ENCODE results near the gene AFF4.
A peak's percentile ranks its signal among the peaks of the same experiment; 100 is the strongest.

Gene AFF4

DNA sequence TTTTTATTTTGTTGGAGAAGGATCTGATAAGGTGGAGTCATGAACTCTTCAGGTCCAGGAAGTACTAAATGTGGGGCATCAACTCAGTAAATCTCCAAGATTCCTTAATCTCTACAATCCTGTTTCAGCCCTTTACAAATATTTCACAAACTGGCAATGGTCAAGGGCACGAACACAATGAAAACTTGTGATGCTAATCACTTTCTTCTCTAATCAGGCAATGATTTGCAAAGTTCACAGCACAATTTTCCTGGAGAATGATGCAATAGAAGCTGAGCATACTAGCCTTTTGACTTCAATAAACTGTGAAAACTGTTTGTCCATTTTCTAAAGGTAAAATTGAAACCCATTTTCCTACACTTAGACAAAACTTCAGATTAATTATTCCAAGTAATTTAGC is 114.1 kb downstream of the AFF4 start:
- no peak for DNase-seq

DNA sequence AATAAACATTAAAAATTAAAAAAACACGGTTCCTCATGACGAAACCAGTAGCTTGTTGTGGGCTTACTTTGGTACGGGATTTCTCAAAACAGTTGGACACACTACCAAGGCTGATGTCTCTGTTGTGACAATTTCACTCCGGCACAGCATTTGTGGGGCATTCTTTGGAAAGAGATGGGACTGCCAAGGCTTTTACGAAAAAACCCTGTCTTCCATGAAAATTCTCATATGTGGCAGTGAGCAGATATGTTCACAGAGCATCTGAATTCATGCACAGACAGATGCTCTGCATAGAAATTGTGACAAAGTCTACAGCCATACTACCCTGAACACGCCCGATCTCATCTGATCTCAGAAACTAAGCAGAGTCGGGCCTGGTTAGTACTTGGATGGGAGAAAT is 115.2 kb downstream of the AFF4 start:
- no peak for DNase-seq

DNA sequence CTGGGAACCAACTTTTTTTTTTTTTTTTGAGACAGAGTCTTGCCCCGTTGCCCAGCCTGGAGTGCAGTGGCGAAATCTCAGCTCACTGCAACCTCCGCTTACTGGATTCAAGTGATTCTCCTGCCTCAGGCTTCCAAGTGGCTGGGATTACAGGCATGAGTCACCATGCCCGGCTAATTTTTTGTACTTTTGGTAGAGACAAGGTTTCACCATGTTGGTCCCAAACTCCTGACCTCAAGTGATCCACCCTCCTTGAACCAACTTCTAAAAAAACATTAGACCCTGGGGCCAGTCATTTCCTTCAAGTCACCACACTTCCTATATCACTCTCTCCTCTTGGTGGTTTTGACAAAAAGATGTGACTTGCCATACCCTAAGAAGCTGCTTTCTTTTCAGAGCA is 122.1 kb downstream of the AFF4 start:
- no peak for DNase-seq

DNA sequence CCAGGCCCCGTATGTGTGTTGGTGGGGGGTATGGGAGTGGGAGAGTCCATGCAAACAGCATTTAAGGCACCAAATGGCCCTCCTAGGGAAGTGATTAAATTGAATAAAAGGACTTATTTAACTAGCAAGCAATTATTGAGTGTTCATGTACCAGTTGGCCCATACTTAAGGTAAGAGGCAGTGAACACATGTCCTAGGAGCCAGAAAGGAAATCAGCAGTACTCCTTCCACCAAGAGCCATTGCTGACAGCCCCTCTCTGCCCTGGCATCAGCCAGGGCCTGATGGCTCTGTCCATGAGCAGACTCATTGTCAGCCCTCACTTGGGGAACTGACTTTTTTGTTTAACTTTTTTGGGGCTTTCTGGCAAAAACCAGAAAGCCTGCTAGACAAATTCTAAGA is 122.5 kb downstream of the AFF4 start:
- DNase-seq: no peak

DNA sequence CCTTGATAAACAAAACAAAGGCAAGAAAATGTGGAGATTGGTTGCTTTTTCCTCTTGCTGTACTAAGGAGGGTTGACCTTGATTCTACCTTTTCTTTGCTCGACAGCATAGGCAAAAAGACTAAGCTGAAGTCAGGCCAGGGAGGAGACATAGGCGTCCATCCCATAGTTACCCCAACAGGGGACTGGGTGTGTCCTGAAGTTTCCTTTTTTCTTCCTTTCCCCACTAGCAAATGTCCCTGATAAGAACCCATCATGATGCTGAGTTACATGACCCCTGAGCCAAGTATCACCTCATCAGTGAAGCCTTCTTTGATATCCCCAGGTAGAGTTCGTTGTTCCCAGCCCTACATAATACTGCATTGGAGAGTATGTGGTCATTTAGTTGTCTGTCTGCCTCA is 123.1 kb downstream of the AFF4 start:
- DNase-seq: no peak

DNA sequence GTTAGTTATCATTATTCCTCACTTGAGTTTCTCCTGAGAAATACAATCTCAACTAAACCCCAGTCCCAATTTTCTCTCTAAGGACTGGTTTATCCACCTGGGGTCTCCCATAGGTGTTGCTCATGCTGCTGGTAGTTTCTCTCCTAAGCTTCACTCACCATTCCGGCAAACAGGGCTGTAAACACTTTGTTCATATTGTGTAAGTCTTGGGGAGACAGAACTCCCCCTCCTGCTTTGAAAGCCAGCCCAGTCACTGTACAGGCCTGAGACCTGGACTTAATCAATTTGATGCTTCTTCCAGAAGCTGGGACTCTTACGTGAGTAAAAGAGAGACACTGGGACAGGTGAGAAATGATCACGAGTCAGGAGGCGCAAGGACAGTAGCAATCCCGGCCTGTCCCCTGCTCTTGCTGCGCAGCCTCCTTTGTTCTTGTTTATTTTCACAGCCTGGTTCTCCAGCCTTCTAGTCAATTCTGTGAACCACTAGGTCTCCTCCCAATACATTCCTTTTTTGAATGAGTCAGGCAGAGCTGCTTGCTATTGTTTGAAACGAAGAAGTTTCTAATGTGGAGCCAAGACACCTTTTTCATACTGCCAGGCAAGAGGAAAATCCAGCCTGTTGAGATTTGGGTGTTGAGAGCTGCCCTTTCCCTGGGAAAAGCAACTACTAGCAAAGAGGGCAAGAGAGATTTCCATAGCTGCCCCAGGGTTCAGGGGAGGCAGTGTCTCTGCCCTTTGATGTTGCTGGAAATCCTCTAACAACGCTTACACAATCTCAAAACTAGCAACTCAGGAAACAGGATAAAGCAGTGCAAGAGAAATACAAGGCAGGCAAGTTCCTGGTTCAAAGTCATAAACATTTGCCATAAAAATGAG is 123.8 kb downstream of the AFF4 start:
- no peak for DNase-seq

DNA sequence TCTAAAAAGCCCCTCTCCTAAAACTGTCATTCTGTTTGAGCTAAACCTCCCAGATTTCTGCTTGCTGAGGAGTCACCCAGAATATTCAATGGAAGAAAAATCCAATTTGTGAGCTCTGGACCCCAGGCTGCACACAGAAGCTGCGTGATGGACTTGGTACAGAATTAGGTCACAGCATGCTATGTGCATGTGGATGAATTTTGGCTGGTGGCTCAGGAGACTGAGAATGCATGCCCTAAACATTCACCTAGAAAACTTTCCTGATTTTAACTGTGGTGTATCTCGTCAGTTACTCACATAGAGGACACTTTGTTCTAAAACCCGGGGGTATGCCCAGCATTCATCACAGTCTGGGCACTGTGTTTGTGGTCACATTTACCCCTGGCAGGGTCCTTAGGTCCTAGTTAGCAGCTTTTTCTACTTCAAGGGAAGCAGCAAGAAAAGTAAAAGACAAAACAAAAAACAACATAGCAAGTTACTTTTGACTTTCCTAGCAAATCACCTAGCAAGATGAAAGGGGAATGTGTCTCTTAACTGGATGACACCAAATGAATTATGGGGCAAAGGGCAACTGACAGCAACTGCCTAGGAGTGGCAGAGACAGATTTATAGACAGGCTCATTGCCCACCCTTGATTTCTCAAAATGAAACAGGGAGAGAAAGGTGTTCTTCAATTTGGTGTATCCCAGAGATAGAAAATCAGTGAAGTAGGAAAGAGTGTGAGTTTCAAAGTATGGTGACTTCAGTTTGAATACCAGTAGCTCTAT is 124.7 kb downstream of the AFF4 start:
- DNase-seq: no peak

DNA sequence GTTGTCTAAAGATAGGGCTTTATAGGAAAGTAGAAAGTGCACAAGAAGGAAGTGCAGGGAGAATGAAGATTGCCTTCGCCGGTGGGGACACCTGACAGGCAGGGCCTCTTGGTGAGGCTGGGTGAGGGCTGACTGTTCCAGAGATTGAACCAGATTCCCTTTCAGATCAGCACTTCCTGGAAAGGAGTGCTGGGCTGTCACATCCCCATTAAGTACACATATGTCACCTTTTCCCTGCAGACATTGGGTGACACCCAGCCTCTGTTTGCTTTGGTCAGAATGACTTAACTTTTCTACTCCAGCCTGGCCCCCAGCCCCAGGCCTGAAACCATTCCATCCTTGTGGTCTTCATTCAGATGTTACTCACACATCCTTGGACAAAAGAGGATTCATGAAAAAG is 125.6 kb downstream of the AFF4 start:
- DNase-seq: no peak

DNA sequence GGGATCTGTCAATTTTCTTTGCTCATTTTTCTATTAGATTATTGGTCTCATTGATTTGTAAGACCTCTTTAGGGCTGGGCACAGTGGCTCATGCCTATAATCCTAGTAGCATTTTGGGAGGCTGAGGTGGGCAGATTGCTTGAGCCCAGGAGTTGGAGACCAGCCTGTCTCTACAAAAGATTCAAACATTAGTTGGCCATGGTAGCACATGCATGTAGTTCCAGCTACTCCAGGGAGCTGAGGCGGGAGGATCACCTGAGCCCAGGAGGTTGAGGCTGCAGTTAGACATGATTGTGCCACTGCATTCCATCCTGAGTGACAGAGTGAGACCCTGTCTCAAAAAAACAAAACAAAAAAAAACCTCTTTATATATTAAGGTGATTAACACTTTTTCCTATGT is 126.6 kb downstream of the AFF4 start:
- no peak for DNase-seq

DNA sequence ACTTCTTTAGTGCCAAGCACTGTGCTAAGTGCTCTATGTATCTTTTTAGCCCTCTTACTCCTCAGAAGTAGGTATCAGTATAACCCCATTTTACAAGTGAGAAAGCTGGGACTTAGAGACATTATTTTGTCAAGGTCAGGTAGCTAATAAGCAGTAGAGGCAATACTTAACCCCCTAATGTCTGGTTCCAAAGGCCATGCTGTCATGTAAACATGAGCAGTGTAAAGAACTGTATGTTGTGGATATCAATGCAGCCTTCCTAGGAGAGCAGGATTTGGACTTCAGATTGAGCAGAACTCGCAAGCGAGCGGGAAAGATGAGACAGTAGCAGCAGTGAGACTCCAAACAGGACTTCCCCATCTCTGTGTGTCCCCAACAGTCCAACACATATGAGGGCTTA is 129.4 kb downstream of the AFF4 start:
- no peak for DNase-seq

DNA sequence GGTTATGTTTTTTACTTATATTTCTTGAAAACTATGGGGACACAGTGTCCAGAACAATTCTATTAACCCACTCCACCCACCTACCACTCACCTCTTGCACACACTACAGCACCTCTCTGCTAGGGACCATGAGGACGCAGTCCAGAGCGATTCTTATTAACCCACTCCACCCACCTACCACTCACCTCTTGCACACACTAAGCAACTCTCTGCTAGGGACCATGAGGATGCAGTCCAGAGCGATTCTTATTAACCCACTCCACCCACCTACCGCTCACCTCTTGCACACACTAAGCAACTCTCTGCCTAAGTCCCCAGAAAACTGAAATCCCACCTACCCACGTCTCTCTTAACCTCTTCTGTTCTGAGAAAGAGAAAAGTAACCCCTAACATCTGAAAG is 130.8 kb downstream of the AFF4 start:
- DNase-seq: no peak

DNA sequence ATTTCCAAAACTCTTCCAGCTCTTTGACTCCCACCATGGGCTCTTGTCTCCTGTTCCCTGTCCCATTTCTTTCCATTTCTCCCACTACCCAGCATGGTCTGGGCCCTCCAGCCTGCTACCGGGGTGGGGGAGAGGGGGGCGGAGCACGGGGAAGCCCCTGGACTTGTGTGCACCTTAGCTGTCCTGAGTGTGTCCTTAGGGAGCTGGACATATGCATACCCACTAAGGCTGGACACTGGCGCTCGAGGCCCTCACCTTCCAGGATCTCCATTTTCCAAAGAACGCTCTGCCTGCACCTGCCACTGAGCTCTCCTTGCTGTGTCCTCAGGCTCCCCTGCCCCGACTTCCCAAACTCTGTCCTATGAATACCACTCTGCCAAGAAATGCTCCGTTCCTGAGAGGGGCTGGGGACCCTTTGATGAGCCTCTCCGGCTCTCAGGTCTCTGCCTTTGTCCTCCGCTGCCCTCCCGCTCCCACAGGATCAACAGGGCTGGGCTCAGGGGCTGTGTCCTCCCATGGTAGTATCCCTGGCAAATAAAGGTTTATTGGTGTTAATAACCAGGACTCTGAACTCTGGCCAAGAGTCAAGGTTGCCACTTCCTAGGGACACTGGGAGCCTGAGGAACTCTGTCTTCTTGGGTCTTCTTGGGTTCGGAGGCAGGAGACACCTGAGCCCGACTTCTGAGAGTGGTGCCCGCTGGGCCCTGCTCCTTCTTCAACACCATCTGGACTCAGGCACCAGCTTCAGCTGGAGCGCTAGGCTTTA is 132.2 kb downstream of the AFF4 start:
- no peak for DNase-seq

DNA sequence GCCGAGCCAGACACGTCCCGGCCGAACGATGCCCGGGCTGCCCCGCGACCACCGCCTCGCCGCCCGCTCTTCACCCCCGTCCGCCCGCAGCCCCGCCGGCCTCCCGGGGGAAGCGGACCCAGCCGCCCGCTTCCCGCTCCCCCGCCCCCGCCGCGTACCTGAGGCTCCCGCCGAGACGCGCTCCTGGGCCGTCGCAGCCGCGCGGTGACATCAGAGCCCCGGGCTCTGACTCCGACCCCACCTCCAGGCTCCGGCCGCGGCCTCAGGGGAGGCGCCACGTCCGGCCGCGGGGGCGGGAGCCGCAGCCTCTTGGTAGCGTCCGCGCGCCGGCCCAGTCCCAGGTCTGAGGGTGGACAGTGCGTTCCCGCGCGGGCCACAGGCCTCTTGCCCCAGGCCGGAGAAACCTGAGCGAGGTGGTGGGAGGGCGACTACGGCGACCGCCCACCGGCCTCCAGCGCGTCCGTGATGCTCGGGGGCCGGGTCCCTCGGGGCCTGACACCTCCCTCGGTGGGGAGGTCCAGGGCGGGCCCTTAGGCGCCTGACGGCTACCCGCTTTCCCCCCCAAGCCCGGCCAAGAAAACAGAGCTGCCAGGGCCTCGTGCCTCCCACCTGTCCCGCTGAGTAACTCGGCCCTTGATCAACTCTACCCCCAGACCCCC is 132.9 kb downstream of the AFF4 start, which contains the start of gene SHROOM1:
SHROOM1 (minus strand) TSS at position 212 of the 659 bp plus-strand sequence. CDS start 4,507 bp downstream, outside the sequence.
- no peak for DNase-seq

DNA sequence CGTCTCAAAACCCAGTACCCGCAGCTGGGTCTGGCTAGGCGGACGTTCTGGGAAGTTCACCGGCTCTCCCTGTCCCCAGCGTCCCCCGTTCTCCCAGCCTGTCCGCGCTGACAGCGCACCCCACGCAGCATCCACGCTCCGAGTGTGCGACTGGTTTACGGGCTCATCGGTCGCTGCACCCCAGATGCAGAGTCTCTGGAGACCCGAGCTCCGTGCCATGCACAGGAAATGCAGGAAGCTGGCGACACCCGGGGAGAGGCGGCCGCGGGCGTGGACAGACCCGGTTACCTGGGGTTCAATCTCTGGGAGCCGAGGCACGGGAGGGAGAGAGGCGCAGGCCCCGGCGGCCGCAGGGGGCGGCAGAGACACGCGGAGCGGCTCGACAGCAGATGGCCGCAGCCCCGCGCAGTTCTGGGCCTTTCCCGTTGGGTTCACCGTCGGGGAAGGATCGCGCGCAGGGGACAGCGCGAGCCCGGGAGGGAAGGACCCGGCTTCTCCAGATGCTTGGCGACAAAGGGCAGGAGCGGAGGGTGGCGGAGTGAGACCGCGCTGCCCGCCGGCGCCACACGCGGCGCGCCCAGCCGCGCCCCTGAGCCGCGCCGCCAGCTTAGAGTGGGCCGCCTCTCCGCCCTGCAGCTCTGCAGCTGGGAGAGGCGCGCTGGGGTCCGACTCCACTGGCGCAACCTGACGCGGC is 133.5 kb downstream of the AFF4 start:
- DNase-seq: peak; percentile 77

DNA sequence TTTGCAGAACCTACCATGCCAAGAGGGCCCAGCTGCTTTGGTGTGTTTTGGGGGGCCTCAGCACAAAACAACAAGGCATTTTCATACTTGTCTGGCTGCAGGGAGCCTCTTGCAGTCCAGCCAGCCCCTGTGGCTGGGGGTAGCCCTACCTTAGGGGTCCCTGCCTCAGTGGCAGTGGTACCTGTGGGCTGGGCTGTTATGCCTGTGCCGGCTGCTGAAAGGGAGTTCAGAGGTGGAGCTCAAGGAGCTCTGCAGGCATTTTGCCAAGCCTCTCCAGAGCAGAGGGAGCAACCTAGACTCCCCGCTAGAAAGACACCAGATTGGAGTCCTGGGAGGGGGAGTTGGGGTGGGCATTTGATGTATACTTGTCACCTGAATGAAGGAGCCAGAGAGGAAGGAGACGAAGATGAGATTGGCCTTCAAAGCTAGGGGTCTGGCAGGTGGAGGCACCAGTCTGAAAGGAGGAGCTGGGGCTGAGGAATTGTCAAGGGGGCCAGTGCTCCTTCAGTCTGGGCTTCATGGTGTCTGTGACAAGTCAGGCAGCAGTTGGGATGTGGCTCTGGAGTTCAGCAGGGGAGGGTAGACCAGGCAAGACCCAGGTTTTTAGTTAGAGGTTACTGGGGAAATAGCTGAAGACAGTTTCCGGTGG is 134.5 kb downstream of the AFF4 start:
- DNase-seq: no peak

DNA sequence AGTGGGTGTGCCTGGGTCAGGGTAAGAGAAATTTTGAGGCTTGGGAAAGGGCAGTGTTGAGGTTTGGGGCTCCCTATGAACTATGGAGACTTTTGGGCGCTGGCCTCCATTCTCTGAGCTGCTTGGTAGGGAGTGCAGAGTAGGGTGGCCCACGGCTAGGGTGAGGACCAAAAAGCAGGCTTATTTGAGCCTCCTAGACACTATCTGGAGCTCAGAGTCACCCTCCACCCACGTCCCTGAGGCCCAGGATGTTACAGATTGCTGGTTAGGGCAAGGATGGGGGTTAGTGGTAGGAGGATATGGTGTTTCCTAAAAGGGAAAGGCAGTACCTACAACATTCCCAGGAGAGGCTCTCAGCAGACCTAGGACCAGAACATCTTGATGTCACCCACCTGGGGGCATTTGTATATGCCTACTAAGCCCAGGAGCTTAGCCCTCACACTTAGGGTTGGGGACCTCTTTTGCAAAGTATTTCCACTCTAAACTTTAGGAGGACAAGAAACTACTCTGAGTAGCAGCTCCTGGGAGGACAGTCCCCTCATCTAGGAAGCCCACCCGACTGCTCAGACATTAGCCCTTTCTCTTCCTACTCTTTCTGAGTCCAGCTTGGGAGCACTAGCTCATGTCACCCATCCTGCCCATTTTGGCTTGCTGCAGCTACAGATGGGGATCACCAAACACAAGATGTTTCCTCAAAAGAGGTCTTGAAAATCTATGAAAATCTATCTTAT is 135.3 kb downstream of the AFF4 start:
- DNase-seq: no peak

DNA sequence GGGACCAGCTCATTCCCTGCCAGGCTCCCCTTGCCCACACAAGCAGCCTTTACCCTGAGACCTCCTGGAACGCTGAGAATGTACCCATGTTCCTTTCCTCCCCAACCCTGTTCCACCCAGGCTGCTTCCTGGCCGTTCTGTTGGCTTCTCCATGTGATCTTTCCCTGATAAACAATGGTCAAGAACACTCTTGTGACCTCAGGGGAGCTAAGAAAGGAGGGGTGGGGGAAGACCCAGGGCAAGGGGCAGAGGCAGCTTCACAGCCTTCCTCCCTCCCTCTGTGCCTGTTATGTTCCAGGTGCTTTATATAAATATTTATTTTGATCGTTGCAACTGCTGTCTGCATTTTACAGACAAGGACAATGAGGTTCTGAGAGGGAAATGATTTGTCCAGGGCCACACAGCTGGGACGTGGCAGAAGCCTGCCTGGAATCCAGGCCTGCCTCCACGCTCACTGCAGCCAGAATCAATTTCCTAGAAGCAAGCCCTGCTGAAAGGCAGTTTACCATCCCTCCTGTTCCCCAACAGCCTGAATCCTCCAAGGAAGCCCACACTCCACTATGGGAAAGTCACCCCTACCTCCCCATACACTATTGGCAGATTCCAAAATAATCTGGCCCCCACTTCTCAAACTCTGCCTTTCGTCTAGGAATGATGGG is 136.9 kb downstream of the AFF4 start:
- no peak for DNase-seq

DNA sequence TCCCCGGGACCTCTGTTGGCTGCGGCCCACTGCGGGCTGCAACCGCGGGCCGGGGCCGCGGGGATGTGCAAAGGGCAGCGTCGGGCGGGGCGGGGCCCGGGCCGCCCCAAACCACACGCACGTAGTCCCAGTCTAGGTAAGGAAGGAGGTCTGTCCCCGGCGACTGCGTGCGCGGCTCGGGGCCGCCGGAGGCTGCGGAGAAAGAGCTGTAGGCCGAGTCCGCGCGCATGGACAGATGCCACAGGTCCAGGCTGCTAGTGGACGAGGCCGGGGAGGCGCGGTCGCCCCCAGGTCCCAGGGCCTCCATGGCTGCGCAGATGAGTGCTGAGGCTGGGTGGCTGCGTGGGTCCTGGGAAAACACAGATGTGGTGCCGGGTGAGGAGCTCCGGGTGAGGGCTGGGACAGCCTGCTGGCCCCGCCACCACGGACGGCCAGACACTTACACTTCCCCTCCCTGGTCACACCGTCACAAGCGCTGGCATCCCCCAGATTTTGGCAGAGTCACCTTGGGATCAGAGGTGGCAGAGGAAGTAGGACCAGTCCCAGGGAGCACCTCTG is 137.5 kb downstream of the AFF4 start:
- no peak for DNase-seq
